MM.1S (cell line): ENCODE results near the gene LTBP4.

Source experiments
- EZH2 ChIP-seq: fragments of 300-600 bp; sonication (generic); optimal IDR thresholded peaks from 2 replicates; pipeline ENCODE3; 2017; ENCODE audit warnings: low read depth, mild to moderate bottlenecking, antibody characterized with exemption, low read length, mixed read lengths
- EZH2phosphoT487 ChIP-seq: fragments of 300-600 bp; sonication (generic); IDR thresholded peaks from 2 replicates; pipeline ENCODE4 v1.6.1; 2018; ENCODE audit warnings: antibody characterized with exemption, low read length
- TF ChIP-seq, protein P1 (sequence below): fragments of 300-600 bp; sonication (generic); IDR thresholded peaks from 2 replicates; pipeline ENCODE4 v1.5.1; 2016; ENCODE audit warnings: antibody characterized with exemption, low read length, mixed read lengths

DNA sequence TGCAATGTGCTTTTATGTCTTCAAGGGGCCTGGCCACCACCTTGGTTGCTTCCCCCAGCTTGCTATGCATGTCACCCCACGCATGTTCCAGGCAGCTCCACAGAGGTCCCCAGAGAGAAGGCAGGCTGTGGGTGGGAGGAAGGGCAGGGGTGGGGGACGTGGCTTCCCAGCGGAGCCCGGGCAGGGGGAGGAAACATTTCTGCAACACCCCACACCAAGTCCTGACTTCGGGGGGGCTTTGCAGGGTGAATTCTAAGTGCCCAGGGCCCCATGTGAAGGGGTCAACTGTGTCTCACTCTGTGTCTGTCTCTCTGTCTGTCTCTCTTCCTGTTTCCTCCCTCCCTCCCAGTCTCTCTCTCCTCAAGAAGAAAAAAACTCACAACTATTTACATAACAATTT, 39.6 kb downstream of the LTBP4 start:
- TF ChIP-seq, protein P1, sequence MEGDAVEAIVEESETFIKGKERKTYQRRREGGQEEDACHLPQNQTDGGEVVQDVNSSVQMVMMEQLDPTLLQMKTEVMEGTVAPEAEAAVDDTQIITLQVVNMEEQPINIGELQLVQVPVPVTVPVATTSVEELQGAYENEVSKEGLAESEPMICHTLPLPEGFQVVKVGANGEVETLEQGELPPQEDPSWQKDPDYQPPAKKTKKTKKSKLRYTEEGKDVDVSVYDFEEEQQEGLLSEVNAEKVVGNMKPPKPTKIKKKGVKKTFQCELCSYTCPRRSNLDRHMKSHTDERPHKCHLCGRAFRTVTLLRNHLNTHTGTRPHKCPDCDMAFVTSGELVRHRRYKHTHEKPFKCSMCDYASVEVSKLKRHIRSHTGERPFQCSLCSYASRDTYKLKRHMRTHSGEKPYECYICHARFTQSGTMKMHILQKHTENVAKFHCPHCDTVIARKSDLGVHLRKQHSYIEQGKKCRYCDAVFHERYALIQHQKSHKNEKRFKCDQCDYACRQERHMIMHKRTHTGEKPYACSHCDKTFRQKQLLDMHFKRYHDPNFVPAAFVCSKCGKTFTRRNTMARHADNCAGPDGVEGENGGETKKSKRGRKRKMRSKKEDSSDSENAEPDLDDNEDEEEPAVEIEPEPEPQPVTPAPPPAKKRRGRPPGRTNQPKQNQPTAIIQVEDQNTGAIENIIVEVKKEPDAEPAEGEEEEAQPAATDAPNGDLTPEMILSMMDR: no peak
- TF ChIP-seq EZH2 (no peak), EZH2phosphoT487 (no peak)
